Fibroblast of mammary gland (primary cell): ENCODE results near the gene SCAI.
"Not testable (repeated sequence)": the region's sequence is repeated elsewhere in the genome, so short reads cannot be mapped to it uniquely, and the experiment has no call there.

Experiments used
- DNase-seq: peaks from one replicate; pipeline ENCODE4 v3.0.0-alpha.2; 2010; ENCODE audit warnings: low read depth
- H3K4me3 ChIP-seq: 2 replicates; pipeline ENCODE4 v1.5.1; 2011; ENCODE audit warnings: low read depth, mild to moderate bottlenecking, low read length, moderate library complexity; ENCODE audit not compliant: control insufficient read depth
- TF ChIP-seq, protein P1 (sequence below): conservative IDR thresholded peaks from 2 replicates; pipeline ENCODE4 v1.5.1; 2011; ENCODE audit warnings: low read depth, low read length, inconsistent platforms; ENCODE audit not compliant: control insufficient read depth, insufficient read depth

The SCAI gene

DNA sequence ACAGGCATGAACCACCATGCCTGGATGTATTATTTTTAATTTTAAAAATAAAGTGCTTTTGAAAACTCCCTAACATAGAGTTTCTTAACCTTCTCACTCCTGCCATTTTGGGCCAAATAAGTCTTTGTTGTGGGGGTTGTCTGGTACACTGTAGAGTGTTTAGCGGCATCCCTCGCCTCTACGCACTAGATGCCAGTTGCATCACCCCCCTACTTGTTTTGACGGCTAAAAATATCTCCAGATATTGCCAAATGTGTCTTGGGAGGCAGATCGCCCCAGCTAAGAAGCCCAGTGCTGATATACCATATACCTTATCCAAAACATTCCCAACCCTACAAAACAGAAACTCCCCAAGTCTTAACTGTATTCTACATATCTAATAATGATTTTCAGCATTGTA is 54.6 kb downstream of the SCAI start:
- TF ChIP-seq, protein P1, sequence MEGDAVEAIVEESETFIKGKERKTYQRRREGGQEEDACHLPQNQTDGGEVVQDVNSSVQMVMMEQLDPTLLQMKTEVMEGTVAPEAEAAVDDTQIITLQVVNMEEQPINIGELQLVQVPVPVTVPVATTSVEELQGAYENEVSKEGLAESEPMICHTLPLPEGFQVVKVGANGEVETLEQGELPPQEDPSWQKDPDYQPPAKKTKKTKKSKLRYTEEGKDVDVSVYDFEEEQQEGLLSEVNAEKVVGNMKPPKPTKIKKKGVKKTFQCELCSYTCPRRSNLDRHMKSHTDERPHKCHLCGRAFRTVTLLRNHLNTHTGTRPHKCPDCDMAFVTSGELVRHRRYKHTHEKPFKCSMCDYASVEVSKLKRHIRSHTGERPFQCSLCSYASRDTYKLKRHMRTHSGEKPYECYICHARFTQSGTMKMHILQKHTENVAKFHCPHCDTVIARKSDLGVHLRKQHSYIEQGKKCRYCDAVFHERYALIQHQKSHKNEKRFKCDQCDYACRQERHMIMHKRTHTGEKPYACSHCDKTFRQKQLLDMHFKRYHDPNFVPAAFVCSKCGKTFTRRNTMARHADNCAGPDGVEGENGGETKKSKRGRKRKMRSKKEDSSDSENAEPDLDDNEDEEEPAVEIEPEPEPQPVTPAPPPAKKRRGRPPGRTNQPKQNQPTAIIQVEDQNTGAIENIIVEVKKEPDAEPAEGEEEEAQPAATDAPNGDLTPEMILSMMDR, result no peak
- H3K4me3 ChIP-seq, result no peak overlapping the region
- no peak for DNase-seq

DNA sequence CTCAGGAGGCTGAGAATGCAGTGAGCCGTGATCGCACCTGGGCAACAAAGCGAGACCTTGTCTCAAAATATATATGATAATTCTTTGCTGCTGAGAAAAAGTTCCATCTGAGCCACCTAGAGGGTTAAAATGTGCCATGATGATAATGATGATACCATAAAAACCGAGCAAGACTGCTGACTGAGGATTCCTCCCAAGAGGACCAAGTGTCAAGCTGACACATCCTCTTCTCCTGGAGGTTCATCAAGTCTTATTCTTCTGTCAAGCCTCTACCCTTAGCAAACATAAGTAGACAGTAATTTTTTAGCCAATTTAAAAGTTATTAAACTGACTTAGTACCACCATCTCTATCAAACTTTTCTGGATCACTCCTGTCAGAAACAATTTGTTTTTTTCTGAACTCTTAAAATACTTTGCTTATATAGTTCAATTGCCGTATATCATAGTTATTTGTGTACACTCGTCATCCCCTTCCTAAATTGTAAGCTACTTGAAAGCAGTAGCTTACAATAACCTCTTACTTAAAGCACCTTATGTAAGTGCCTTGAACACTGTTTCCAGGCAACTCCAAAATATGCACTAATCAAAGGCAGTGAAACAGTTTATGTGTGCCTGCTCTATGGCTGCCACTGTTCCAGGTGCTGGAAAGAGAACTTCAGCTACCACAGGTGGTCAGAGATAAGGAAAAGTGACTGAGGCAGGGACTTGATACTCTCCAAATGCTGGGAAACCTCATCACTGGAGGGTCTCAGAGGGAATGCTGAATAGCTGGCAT is 57.4 kb downstream of the SCAI start:
- DNase-seq, result no peak
- TF ChIP-seq, protein P1, result no peak
- H3K4me3 ChIP-seq, result no peak overlapping the region

GRCh38 chr9:125082197-125082596 is 61.1 kb downstream of the SCAI start:
- not testable (repeated sequence) for H3K4me3 ChIP-seq, DNase-seq

DNA sequence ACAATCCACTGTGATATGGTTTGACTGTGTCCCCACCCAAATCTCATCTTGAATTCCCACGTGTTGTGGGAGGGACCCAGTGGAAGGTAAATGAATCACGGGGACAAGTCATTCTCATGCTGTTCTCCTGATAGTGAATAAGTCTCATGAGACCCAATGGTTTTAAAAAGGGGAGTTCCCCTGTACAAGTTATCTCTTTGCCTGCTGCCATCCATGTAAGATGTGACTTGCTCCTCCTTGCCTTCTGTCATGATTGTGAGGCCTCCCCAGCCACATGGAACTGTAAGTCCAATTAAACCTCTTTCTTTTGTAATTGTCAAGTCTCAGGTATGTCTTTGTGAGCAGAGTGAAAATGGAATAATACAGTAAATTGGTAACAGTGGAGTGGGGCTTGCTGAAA is 62.5 kb downstream of the SCAI start:
- H3K4me3 ChIP-seq, DNase-seq: not testable (repeated sequence)

- TF ChIP-seq, protein P1, result no peak
- no peak overlapping the region for H3K4me3 ChIP-seq
- DNase-seq, result no peak
Measured at GRCh38 chr9:125079931-125080330, 63.4 kb downstream of the SCAI start.

DNA sequence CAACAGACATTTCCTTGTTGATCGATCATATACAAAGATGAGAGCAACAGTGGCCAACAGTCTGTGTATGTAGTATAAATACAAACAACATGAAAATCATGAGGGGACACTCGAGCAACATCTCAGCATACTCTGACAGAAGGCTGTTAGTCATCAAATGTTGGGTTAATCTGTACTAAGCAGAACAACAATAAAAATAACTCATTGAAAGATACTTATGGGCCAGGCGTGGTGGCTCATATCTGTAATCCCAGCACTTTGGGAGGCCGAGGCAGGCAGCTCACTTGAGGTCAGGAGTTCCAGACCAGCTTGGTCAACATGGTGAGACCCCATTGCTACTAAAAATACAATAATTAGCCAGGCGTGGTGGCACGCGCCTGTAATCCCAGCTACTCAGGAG is 67.3 kb downstream of the SCAI start:
- H3K4me3 ChIP-seq, result no peak overlapping the region
- peak; percentile 4 for DNase-seq
- TF ChIP-seq, protein P1, result no peak

GRCh38 chr9:125074976-125075375 is 68.4 kb downstream of the SCAI start:
- TF ChIP-seq, protein P1, result no peak

GRCh38 chr9:125066839-125067619 is 76.3 kb downstream of the SCAI start:
- no peak overlapping the region for H3K4me3 ChIP-seq
- peak; percentile 43 for DNase-seq
- TF ChIP-seq, protein P1, result no peak

More at GRCh38 chr9:125074976-125075375, 68.4 kb downstream of the SCAI start:
- peak; percentile 47 for DNase-seq
- H3K4me3 ChIP-seq, result no peak overlapping the region
